ENCODE measurements around the gene OLIG1.

OLIG1 gene

DNA sequence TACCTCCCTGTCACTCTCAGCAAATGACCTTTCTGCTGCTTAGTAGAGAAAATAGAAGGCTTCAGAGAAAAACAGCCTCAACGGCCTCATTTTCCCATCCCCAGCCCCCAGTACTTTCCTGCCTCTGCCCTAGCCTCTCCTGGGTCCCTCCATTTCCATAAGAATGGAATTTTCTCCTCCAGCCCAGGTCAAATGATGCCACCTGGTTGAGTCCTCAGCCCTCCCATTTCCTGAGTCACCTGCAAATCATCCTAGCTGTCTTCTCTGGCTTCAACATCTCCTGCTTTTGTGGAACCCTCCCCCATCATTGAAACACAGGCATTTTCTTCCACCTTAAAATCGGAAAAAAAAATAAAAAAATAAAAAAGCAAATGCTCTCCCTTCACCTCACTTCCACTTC is 35.1 kb downstream of the OLIG1 start:
- DNase-seq, result no peak

DNA sequence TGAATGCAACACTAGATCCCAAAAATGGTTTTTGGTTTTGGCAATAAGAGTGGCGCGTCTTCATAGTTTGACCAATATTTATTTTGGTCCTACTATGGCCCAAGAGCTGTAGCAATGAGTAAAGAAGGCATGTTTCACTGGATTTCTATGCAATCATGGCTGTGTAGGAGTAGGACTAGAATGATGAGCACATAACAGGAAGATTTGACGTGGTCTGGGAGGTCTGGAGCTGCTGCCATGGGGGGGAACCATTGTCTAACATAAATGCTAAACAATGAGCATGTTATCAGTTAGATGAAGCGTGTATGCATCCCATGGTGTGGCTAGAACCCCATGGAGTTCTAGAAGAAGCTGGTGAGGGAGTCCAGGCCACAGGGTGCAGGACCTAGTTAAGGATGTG is 38.3 kb downstream of the OLIG1 start:
- no peak for DNase-seq

GRCh38 chr21:33109574-33110339 is 39.8 kb downstream of the OLIG1 start:
- peak; percentile 78 for DNase-seq

- no peak for DNase-seq
These were observed 40.4 kb downstream of the OLIG1 start for GRCh38 chr21:33110340-33110715.

- no peak for DNase-seq
These were observed 41.6 kb downstream of the OLIG1 start for GRCh38 chr21:33111577-33111976.

GRCh38 chr21:33112151-33112550 is 42.2 kb downstream of the OLIG1 start:
- DNase-seq, result no peak

DNA sequence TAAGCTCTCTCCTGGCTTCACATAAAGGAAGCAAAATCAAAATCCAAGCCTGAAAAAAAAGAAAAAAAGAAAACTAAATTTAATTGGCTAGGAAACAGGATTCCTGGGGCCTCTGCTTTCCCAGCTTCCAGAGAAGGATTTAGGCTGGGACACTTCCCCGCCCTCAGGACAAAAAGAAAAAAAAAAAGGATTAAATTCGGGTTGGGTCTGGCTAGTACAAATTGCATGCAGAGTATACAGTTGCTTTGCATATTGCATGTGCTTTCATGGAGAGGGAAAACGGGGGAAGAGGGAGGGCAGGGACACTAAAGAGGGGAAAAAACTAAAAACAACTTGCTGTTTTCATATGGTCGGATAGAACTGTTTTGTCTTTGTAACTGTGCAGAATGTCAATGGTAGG is 42.7 kb downstream of the OLIG1 start:
- DNase-seq, result no peak

DNA sequence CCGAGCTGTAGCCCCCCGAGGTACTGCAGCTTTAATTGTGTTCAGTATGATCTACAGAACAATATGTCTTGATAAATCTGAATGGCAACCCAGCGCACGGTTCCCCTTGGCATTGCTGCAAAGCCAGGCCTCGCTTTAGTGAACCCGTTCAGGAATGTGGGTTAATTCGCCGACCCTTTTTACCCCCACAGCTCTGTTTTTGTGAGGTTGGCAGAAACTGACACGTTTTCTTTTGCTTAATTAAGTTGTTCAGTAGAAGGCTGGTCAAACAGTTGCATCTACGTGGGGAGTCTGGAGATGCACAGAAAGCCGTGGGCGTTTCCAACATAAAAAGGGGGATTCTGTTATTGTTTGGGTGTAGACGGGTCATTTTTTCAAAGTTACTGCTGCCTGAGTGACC is 43.2 kb downstream of the OLIG1 start:
- DNase-seq, result no peak

DNA sequence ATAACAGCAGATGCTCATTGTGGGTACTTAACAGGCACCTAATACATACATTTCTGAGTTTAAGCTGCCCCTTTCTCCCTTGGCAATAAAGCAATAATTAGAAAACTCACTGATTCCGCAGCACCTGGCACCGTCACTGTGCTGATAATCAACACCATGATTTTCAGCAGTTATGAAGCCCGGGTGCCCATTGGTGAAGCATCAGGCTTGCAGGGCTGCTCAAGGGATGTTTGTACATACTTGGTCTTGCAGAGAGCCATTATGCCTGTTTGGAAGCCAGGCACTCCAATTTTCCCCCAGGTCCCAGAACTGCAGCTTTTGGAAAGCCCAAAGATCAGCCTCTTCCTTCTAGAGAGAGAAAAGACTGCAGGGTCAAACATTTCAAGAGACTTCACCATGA is 44.3 kb downstream of the OLIG1 start:
- no peak for DNase-seq

GRCh38 chr21:33115631-33116510 is 45.9 kb downstream of the OLIG1 start:
- no peak for DNase-seq

DNA sequence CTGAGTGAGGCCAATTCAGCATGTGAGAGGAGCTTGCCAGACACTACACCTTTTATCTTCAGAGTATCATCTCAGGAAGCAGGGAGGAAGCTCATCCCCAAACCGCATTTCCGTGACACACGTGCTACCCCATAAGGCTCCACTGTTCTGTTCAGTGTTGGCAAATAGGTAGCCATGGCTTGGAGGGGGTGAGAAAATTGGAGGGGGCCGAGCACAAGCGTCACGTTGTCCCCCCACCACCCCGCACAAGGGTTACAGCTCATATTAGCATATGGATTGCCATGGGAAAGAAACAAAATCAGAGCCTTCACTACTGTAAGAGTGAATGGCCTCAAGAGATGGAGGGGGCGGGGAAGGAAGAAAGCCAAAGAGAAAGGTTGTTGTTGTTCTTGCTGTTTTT is 46.7 kb downstream of the OLIG1 start:
- DNase-seq, result no peak

DNA sequence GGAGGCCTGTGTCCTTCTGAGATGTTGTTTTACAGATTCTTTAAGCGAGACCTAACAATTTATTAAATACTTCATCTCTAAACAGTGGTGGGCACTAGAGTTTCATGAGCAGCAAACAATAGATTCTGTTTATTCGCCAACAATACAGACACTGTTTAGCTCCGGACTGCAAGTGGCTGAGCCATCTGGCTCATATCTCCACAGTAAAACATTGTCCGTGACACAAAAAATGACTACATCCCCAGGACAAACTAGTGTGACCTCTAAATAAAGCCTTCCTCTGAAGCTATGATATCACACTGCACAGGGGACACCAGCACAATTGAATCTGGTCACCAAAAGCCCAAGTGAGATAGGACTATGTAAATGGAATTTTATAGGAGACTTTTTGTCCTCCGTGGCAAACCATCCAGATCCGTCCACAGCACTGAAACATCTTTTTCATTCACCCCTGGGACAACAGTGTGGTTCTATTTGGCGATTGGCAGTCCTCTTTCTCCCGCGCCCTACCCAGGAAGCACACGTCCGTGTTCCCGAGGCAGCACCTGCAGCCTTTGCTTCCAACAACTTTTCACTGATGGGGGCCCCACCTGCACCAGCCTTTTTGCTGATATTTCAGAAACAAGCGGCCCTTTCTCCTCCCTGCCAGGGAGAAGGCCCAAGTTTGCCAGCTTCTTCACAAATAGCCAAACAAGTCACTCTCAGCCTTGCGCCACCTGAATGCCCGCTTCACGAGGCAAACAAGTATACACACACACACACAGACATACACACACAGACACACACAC is 47.4 kb downstream of the OLIG1 start:
- DNase-seq, result no peak

Measured in GDM1 (cell line).